Lower lobe of right lung (tissue), 2 donors: ENCODE results near the gene BCO1. TPM values are rescaled to one million over a fixed set of nuclear protein-coding genes. Genes with fewer than 3 reads are reported as not detected.

Experiments
- ATAC-seq, 2 donors: fragments of 200-7000 bp; cut with Tn5 transposase; one replicate each; pipeline ENCODE4 v1.9.1; 2020 to 2022; ENCODE audit warnings: mild to moderate bottlenecking in 2 of 2, moderate library complexity in 2 of 2
- DNase-seq: peaks from one replicate; pipeline ENCODE4 v3.0.0-alpha.2; 2020
- H3K27ac ChIP-seq: fragments of 200-600 bp; one replicate; pipeline ENCODE4 v1.8.0; 2022
- H3K27me3 ChIP-seq: fragments of 200-600 bp; one replicate; pipeline ENCODE4 v1.8.0; 2022; ENCODE audit warnings: low read depth
- H3K36me3 ChIP-seq: fragments of 200-600 bp; one replicate; pipeline ENCODE4 v1.8.0; 2022; ENCODE audit warnings: mild to moderate bottlenecking
- H3K4me1 ChIP-seq: fragments of 200-600 bp; one replicate; pipeline ENCODE4 v1.8.0; 2022
- H3K4me3 ChIP-seq: fragments of 200-600 bp; one replicate; pipeline ENCODE4 v1.8.0; 2022; ENCODE audit warnings: mild to moderate bottlenecking
- H3K9me3 ChIP-seq: fragments of 200-600 bp; one replicate; pipeline ENCODE4 v1.8.0; 2022
- CTCF ChIP-seq: fragments of 200-600 bp; IDR thresholded peaks from one replicate; pipeline ENCODE4 v1.8.0; 2022; ENCODE audit warnings: antibody characterized with exemption, mild to moderate bottlenecking
- intact Hi-C: fragments of 100-400 bp; cut with DNase I; formaldehyde crosslinking; loops from one replicate; pipeline ENCODE4 v1.11.0; 2022
- total RNA-seq: library from RNA; stranded (reverse); fragmentation: NEBNext Ultra II Directional; extraction: Animal tissue kit (Norgen Biotek cat#: 25700); gene quantifications from one replicate; pipeline ENCODE4 v1.2.1, GENCODE V29; 2021
- donor health status: DM: no; HTN: yes; CAD: no; lungs with severe emphysema.

BCO1 gene
- total RNA-seq, 1 donor from 2014 or later: 0.74 TPM

DNA sequence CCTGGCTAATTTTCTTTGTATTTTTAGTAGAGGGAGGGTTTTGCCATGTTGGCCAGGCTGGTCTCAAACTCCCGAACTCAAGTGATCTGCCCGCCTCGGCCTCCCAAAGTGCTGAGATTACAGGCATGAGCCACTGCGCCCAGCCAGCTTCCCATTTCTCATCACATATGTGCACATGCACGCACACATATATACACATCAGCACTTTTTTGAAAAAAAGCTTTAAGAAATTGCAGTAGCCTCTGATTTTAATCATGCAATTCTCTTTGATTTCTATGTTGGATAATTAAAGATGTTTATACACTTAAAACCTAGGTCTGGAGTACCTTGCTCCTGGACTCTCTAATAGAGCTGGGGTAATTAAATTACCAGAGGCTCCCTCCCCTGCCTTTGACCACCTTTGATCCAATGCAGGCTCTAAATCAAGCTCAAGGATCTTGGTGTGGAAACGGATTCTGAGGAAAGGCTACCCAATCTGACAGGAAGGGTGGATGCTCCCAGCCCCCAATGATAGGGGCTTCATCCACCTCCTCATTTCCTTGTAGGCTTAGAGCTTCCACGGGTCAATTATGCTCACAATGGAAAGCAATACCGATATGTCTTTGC, 46.6 kb downstream of the BCO1 start:
- no peak overlapping the region for H3K4me3 ChIP-seq
- H3K27me3 ChIP-seq: no peaks in the 10 kb centered on the region
- no peaks in the 10 kb centered on the region for H3K36me3 ChIP-seq
- intact Hi-C loops: no loop called here
- no peak for TF ChIP-seq CTCF
- ATAC-seq: no peak
- H3K4me1 ChIP-seq: no peaks in the 10 kb centered on the region
- no peaks in the 10 kb centered on the region for H3K9me3 ChIP-seq
- DNase-seq: no peak
- no peak overlapping the region for H3K27ac ChIP-seq

DNA sequence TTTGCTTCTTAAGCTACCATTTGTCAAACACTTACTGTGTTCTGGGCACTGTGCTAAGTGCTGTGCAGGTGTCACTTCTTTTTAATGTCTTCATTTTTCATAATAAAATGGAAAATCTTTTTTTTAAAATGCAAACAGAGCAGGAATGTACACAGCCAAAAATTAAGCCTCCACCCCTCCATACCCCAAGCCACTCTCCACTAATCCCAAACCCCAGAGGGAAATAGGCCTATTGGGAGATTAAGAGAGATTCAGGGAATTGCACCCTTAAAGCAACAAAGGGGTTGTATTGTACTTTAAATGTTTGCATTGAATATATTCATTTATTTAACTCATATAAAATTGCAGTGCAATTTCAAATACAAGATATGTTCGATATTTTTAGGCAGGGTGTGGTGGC, 47.7 kb downstream of the BCO1 start:
- TF ChIP-seq CTCF: no peak

DNA sequence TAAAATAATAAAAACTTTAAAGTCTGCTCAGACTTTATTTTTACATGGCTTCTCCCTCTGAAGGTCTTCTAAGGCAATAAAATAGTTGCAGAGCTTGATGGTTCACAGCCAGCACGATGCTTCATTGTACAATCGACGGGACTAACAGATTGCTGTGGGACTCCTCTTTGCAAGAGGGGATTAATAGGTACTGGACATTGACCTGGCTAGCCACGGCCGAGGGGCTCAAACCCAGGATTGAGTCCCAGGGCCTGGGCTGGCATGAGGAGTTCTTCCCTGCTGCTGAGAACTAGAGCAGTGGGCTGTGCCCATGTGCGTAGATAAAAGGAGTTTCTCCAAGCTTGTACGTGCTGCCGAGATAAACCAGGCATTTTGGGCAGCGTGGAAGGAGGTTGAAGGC, 52.6 kb downstream of the BCO1 start:
- no peaks in the 10 kb centered on the region for H3K27me3 ChIP-seq
- intact Hi-C loops: no loop called here
- no peak for TF ChIP-seq CTCF
- H3K4me1 ChIP-seq: no peaks in the 10 kb centered on the region
- no peak overlapping the region for H3K4me3 ChIP-seq
- no peaks in the 10 kb centered on the region for H3K36me3 ChIP-seq
- H3K27ac ChIP-seq: no peak overlapping the region
- DNase-seq (no peak), ATAC-seq (no peak)
- H3K9me3 ChIP-seq: no peaks in the 10 kb centered on the region

More for the DNA sequence above, 47.7 kb downstream of the BCO1 start:
- ATAC-seq (no peak), DNase-seq (no peak)
- Histone ChIP-seq H3K27ac (no peak overlapping the region), H3K4me3 (no peak overlapping the region), H3K4me1 (no peaks in the 10 kb centered on the region), H3K27me3 (no peaks in the 10 kb centered on the region), H3K36me3 (no peaks in the 10 kb centered on the region), H3K9me3 (no peaks in the 10 kb centered on the region)
- intact Hi-C loops: no loop called here

DNA sequence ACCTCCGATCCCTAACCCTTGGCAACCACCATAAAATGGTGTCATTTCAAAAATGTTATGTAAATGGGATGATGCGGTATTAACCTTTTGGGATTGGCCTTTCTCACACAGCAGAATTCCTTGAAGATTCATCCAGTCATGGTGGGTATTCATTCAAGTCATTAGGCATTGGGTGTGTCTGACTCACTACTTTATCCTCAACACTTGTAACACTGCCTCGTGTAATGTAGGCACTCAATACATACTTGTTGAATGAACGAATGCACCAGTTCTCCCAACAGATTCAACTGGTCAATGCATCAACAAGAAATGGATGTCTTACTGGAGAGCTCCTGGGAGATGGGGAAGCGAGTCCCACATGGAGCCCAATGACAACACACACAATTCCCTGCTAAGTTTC, 54.4 kb downstream of the BCO1 start:
- intact Hi-C loops: no loop called here
- Histone ChIP-seq H3K4me1 (no peaks in the 10 kb centered on the region), H3K27me3 (no peaks in the 10 kb centered on the region), H3K36me3 (no peaks in the 10 kb centered on the region), H3K4me3 (no peak overlapping the region), H3K27ac (no peak overlapping the region), H3K9me3 (no peaks in the 10 kb centered on the region)
- TF ChIP-seq CTCF: no peak
- DNase-seq (no peak), ATAC-seq (no peak)

DNA sequence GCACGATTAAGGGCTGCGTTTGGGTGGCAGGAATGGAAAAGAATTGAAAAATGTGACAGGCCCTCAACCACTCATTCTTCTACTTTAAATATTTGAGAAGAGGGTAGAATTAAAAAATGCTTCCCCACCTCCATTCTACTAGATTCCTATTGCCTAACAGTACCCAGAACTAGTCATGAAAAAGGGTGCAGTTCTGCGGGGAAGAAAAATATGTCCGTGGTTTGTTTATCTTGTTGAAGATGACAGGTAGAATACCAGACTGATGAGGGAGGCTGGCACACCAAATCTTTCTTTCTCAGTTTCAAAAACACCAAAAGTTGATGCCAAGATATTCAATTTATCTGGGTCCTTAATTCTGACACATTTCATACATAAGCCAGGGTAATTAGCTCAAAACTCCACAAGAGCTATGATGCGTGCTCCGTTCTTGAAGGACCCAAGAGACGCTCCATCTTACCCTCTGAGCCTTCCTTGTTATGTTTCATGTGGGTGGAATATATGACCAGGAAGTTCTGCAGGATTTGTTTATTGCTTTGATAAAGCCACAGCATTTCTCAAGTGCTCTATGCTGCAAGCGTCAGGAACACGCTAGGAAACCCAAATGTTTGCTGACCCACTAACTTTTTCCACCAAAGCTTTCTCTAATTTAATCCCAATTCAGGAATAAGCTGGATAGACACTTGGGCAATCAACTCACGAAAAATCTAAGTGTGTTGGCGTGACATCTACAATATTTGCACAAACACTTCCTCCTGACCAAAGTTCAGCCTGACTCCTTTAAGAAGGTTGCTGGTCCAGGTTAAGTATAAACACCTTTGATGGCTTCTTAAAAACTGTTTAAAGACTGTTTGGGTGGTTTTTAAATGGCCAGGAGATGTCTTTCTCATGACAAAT, 55.7 kb downstream of the BCO1 start:
- no peaks in the 10 kb centered on the region for H3K9me3 ChIP-seq
- no peak overlapping the region for H3K4me3 ChIP-seq
- intact Hi-C loops: no loop called here
- H3K27ac ChIP-seq: no peak overlapping the region
- no peak for TF ChIP-seq CTCF
- H3K4me1 ChIP-seq: no peaks in the 10 kb centered on the region
- no peak for ATAC-seq
- no peaks in the 10 kb centered on the region for H3K27me3 ChIP-seq
- no peak for DNase-seq
- no peaks in the 10 kb centered on the region for H3K36me3 ChIP-seq
